Neural crest cell (in vitro differentiated cells): ENCODE results near the gene CFAP20DC. TPM values are rescaled to one million over a fixed set of nuclear protein-coding genes. Genes with fewer than 3 reads are reported as not detected.

Source experiments
- DNase-seq: peaks from one replicate; pipeline ENCODE4 v3.0.0; 2021; ENCODE audit warnings: low read depth, mixed read lengths, low spot score
- H3K27ac Mint-ChIP-seq: one replicate; pipeline ENCODE4 v1.8.0; 2021; ENCODE audit warnings: mild to moderate bottlenecking, mixed read lengths; ENCODE audit not compliant: unreplicated experiment
- H3K27me3 Mint-ChIP-seq: 2 replicates; pipeline ENCODE4 v1.8.0; 2021; ENCODE audit warnings: low read depth, mild to moderate bottlenecking, mixed read lengths
- H3K36me3 Mint-ChIP-seq: 2 replicates; pipeline ENCODE4 v1.8.0; 2021; ENCODE audit warnings: low read depth, mild to moderate bottlenecking, mixed read lengths
- H3K4me1 Mint-ChIP-seq: 2 replicates; pipeline ENCODE4 v1.8.0; 2021; ENCODE audit warnings: mixed read lengths
- H3K4me3 Mint-ChIP-seq: one replicate; pipeline ENCODE4 v1.8.0; 2021; ENCODE audit warnings: mild to moderate bottlenecking, mixed read lengths
- H3K9me3 Mint-ChIP-seq: 2 replicates; pipeline ENCODE4 v1.8.0; 2021; ENCODE audit warnings: mixed read lengths
- CTCF ChIP-seq: fragments of 200-600 bp; sonication (generic); conservative IDR thresholded peaks from 2 replicates; pipeline ENCODE4 v1.5.0; 2021; ENCODE audit warnings: antibody characterized with exemption, mild to moderate bottlenecking
- total RNA-seq: library from RNA; stranded (reverse); gene quantifications from 2 replicates; pipeline ENCODE4 v1.2.1, GENCODE V29; 2021

CFAP20DC gene
- total RNA-seq, 1 donor from 2014 or later = 10.4 TPM

- Mint-ChIP-seq H3K4me3 (no peak overlapping the region), H3K4me1 (peaks cover 5% of the 10 kb centered on the region), H3K27me3 (no peaks in the 10 kb centered on the region), H3K27ac (no peak overlapping the region), H3K9me3 (no peaks in the 10 kb centered on the region), H3K36me3 (peaks cover under 1% of the 10 kb centered on the region)
- TF ChIP-seq CTCF = no peak
- no peak for DNase-seq
These were observed 26.2 kb downstream of the CFAP20DC start for GRCh38 chr3:59023612-59024011.

GRCh38 chr3:59017617-59017984 is 32.2 kb downstream of the CFAP20DC start:
- peaks cover 4% of the 10 kb centered on the region for H3K36me3 Mint-ChIP-seq
- H3K4me1 Mint-ChIP-seq = peaks cover 5% of the 10 kb centered on the region
- H3K27me3 Mint-ChIP-seq = no peaks in the 10 kb centered on the region
- H3K27ac Mint-ChIP-seq = no peak overlapping the region
- H3K4me3 Mint-ChIP-seq = no peak overlapping the region
- DNase-seq = no peak
- TF ChIP-seq CTCF = no peak
- H3K9me3 Mint-ChIP-seq = peaks cover 2% of the 10 kb centered on the region

- Mint-ChIP-seq H3K36me3 (peaks cover 4% of the 10 kb centered on the region), H3K4me3 (no peak overlapping the region), H3K27ac (no peak overlapping the region), H3K9me3 (peaks cover 2% of the 10 kb centered on the region), H3K27me3 (no peaks in the 10 kb centered on the region), H3K4me1 (peaks cover 5% of the 10 kb centered on the region)
- TF ChIP-seq CTCF = no peak
- no peak for DNase-seq
These were observed 32.8 kb downstream of the CFAP20DC start for GRCh38 chr3:59016930-59017616.

GRCh38 chr3:59013611-59014010 is 36.2 kb downstream of the CFAP20DC start:
- no peak for DNase-seq
- Mint-ChIP-seq H3K27ac (no peak overlapping the region), H3K27me3 (no peaks in the 10 kb centered on the region), H3K4me3 (no peak overlapping the region), H3K4me1 (peaks cover 5% of the 10 kb centered on the region), H3K9me3 (peaks cover 11% of the 10 kb centered on the region), H3K36me3 (peaks cover 7% of the 10 kb centered on the region)
- TF ChIP-seq CTCF = no peak

GRCh38 chr3:59006634-59007517 is 42.9 kb downstream of the CFAP20DC start:
- DNase-seq = no peak
- H3K27me3 Mint-ChIP-seq = no peaks in the 10 kb centered on the region
- no peaks in the 10 kb centered on the region for H3K4me1 Mint-ChIP-seq
- H3K27ac Mint-ChIP-seq = no peak overlapping the region
- H3K9me3 Mint-ChIP-seq = peaks cover 12% of the 10 kb centered on the region
- H3K36me3 Mint-ChIP-seq = peaks cover 6% of the 10 kb centered on the region
- TF ChIP-seq CTCF = no peak
- H3K4me3 Mint-ChIP-seq = no peak overlapping the region
